GM23248 (cell line): ENCODE results near the gene PEX10.

Experiments
- EZH2 ChIP-seq: fragments of 200-600 bp; sonication (generic); IDR thresholded peaks from 2 replicates; pipeline ENCODE4 v1.6.1; 2018; ENCODE audit warnings: antibody characterized with exemption, mild to moderate bottlenecking; ENCODE audit not compliant: insufficient read depth, poor library complexity, severe bottlenecking
- EZH2phosphoT487 ChIP-seq: fragments of 200-600 bp; sonication (generic); IDR thresholded peaks from 2 replicates; pipeline ENCODE4 v1.6.1; 2018; ENCODE audit warnings: antibody characterized with exemption, moderate library complexity, mild to moderate bottlenecking, low read depth; ENCODE audit not compliant: insufficient read depth

GRCh38 chr1:2395245-2395644 is 17.1 kb downstream of the PEX10 start:
- TF ChIP-seq EZH2 (no peak), EZH2phosphoT487 (no peak)
